ENCODE data around the gene SGSH.
"Not testable (repeated sequence)": the region's sequence is repeated elsewhere in the genome, so short reads cannot be mapped to it uniquely, and the experiment has no call there.

SGSH gene

GRCh38 chr17:80209765-80210164 lies 10.4 kb downstream of the SGSH start:
- no peak for DNase-seq

DNA sequence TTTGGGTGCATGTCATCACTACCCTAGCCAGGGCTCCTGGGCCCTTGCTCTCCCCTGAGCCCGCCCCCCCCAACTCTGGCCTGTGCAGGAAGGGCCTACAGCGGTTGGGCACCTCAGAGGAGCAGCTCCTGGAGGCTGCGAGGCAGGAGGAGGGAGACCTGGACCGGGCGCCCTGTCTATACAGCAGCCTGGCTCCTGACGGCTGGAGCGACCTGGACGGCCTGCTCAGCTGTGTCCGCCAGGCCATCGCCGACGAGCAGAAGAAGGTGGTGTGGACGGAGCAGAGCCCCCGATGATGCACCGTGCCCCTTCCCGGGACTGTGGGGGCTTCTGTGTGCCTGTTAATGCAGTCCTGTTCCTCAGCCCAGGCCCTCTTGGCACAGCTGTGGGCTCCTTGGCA lies 12.1 kb downstream of the SGSH start:
- DNase-seq, result no peak

- DNase-seq, result no peak
Measured at GRCh38 chr17:80205811-80206210, 14.3 kb downstream of the SGSH start.

GRCh38 chr17:80204626-80205468 lies 15.3 kb downstream of the SGSH start:
- no peak for DNase-seq

- DNase-seq, result no peak
Measured at GRCh38 chr17:80203471-80203963, 16.6 kb downstream of the SGSH start.

DNA sequence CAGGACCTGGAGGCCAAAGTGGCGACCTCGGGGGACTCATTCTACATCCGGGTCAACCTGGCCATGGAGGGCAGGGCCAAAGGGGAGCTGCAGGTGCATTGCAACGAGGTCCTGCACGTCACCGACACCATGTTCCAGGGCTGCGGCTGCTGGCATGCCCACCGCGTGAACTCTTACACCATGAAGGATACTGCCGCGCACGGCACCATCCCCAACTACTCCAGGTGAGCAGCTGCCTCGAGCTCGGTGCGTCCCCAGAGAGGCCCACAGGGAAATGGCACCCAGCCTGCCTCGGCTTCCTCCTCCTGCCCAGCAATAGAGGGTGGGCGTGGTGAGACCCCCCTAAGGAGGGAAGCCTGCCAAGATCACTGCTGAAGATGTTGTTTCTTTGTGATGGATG lies 17.9 kb downstream of the SGSH start:
- no peak for DNase-seq

DNA sequence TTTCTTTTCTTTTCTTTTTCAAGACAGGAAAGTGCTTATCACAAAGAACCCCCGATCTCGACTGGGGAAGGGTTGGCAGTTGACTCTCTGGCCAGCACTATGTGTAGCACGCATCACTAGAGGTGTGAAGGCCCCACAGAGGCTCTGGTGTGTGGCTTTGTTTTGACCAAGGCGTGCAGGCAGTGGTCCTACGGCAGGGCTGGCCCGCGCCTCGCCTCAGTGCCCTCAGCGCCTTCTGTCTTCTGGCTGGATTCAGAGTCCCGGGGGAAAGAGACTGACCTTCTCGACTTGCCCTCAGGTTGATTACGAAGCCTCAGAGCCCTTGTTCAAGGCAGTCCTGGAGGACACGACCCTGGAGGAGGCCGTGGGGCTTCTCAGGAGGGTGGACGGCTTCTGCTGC lies 18.7 kb downstream of the SGSH start:
- no peak for DNase-seq

- DNase-seq, result not testable (repeated sequence)
Measured at GRCh38 chr17:80199295-80199694, 20.8 kb downstream of the SGSH start.

GRCh38 chr17:80198144-80198661 lies 21.9 kb downstream of the SGSH start:
- DNase-seq, result no peak

- no peak for DNase-seq
Measured at GRCh38 chr17:80196652-80197051, 23.5 kb downstream of the SGSH start.

GRCh38 chr17:80195671-80196529 lies 24.2 kb downstream of the SGSH start:
- peak; percentile 66 for DNase-seq

- no peak for DNase-seq
Measured at GRCh38 chr17:80195141-80195540, 25.0 kb downstream of the SGSH start.

- DNase-seq, result no peak
Measured at GRCh38 chr17:80191865-80192661, 28.1 kb downstream of the SGSH start.

GRCh38 chr17:80191192-80191591 lies 28.9 kb downstream of the SGSH start:
- DNase-seq, result no peak

- no peak for DNase-seq
Measured at GRCh38 chr17:80190716-80191115, 29.4 kb downstream of the SGSH start.

DNA sequence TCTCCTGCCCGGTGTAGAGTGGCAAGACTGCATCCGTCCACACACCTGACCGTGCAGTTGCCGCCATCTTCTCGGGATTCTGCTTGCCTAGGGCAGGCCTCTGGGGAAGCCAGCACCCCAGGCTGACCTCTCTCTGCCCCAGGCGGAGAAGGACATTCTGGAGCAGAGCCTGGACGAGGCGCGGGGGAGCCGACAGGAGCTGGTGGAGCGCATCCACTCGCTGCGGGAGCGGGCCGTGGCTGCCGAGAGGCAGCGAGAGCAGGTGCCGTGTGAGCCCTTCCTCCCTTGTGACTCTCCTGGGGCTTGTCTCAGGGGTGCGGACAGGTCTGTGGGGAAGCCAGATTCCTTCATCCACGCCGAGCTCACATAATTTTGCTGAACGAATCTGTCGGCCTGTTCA lies 30.5 kb downstream of the SGSH start:
- DNase-seq, result no peak

GRCh38 chr17:80187515-80187941 lies 32.6 kb downstream of the SGSH start:
- DNase-seq, result no peak

- DNase-seq, result no peak
Measured at GRCh38 chr17:80187090-80187489, 33.0 kb downstream of the SGSH start.

DNA sequence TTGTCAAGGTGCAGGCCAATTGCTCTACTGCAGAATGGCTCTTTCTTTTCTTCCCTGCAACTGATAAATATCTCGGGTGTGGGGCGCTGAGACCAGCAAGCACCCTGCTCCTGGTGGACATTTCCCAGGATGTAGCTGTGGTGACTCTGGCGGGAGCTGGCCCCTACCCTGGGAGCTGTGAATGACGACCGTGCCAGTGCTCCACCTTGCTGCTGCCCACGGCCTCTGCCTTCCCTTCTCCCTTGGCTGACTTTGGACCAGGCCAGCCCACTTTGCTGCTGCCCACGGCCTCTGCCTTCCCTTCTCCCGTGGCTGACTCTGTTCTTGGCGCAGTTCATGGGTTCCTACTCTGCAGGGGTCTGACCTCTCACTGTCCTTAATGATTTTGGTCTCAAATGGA lies 34.2 kb downstream of the SGSH start:
- no peak for DNase-seq

- DNase-seq, result no peak
Measured at GRCh38 chr17:80184423-80184714, 35.8 kb downstream of the SGSH start.

DNA sequence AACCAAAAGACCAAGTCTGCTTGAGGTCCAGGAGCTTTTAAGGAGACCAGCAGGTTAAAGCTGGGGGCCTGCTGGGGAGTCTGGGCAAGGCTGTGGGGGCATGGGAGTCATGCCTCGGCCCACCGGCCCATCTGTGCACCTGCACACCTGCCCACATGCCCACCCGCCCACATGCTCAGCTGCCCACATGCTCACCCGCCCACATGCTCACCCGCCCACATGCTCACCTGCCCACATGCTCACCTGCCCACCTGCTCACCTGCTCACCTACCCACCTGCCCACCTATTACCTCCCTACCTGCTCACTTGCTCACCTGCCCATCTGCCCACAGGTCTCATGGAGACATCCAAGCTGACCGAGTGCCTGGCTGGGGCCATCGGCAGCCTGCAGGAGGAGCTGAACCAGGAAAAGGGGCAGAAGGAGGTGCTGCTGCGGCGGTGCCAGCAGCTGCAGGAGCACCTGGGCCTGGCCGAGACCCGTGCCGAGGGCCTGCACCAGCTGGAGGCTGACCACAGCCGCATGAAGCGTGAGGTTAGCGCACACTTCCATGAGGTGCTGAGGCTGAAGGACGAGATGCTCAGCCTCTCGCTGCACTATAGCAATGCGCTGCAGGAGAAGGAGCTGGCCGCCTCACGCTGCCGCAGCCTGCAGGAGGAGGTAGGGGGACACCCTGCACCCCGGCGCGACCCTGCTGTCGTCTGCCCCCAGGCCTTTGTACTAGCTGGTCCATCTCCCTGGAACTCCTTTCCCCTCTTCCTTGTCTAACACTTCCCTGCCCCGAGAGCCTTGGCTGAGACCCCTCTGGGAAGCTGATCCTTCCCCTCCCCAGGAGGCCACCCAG lies 36.3 kb downstream of the SGSH start:
- no peak for DNase-seq

GRCh38 chr17:80182845-80183223 lies 37.3 kb downstream of the SGSH start:
- no peak for DNase-seq

All from CD4-positive, alpha-beta T cell treated with Interleukin-6 for 4 hours (primary cell).